IPS-18c (cell line): Measurements from ENCODE around the gene SH3BGR.
"Not testable (repeated sequence)": the region's sequence is repeated elsewhere in the genome, so short reads cannot be mapped to it uniquely, and the experiment has no call there.

Experiments
- H3K4me3 ChIP-seq: 2 replicates; pipeline ENCODE4 v1.7.0; 2013; ENCODE audit warnings: low read depth, mild to moderate bottlenecking, low read length, moderate library complexity; ENCODE audit not compliant: insufficient read depth
- H3K9me3 ChIP-seq: one replicate; pipeline ENCODE4 v1.6.1; 2013; ENCODE audit warnings: mild to moderate bottlenecking, low read length, moderate library complexity; ENCODE audit not compliant: control insufficient read depth, insufficient read depth

SH3BGR gene

DNA sequence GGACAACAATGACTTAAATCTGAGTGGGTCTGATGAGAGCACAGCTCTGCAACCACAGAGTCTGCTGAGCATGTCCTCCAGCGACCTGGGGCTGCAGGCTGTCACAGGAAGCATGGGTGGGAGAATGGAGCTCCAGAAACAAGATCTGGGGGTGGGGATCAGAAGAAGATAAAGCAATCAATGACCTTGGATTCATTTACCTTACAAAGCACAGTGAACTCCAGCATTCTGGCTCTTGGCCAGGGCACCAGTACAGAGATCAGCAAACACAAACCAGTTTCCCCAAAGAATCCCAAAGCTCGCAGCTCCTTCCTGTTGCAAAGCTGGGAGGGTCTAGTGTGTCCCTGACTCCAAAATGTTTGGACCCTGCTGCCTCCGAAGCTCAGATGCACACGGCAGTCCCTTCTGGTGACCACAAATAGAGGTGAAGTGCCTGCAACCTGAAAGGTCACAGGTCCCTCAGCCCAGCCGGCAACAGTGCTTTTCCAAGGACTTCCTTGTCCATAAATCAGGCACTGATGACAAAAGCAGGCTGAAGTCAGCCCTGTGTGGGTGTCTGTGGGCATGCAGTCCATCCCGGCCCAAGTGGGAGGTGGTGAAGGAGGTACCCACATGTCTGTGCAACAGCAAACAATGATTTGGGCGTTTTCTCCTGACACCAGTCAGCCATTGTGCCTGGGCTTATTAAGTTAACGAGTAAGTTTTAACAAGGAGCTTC, 76.1 kb downstream of the SH3BGR start:
- Histone ChIP-seq H3K9me3 (no peaks in the 10 kb centered on the region), H3K4me3 (no peak overlapping the region)

DNA sequence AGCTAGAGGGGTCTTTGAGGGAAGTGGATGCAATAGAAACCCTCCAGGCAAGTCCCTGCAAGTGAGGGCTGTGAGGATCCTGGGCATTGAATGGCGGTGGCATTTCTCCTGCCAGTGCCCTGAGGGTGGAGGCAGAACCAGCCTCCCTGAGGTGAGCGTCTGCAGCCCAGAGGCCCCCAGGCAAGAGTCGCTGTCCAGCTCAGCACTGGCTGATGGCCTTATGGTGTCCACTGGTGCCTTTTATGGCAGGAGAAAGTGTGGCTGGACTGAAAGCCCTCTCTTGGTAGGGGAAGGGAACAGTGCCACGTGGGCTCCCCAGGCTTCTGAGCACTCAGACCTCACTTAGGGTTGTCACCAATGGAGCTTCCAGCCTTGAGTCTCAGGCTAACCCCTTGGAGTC, 77.3 kb downstream of the SH3BGR start:
- no peaks in the 10 kb centered on the region for H3K9me3 ChIP-seq
- no peak overlapping the region for H3K4me3 ChIP-seq

GRCh38 chr21:39531064-39531463, 79.3 kb downstream of the SH3BGR start:
- Histone ChIP-seq H3K4me3 (no peak overlapping the region), H3K9me3 (no peaks in the 10 kb centered on the region)

DNA sequence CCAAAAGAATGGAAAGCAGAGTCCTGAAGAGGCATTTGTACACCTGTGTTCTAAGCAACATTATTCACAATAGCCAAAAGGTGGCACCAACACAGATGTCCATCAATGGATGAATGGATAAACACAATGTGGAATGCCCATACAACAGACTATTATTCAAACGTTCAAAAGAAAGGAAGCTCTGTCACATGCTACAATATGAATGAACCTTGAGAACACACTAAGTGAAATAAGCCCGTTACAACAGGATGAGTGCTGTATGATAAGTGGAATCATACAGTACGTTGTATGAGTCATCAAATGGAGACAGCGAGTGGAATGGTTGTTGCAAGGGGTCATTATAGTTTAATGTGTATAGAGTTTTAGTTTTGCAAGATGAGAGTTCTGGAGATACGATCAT, 80.1 kb downstream of the SH3BGR start:
- no peaks in the 10 kb centered on the region for H3K9me3 ChIP-seq
- no peak overlapping the region for H3K4me3 ChIP-seq

DNA sequence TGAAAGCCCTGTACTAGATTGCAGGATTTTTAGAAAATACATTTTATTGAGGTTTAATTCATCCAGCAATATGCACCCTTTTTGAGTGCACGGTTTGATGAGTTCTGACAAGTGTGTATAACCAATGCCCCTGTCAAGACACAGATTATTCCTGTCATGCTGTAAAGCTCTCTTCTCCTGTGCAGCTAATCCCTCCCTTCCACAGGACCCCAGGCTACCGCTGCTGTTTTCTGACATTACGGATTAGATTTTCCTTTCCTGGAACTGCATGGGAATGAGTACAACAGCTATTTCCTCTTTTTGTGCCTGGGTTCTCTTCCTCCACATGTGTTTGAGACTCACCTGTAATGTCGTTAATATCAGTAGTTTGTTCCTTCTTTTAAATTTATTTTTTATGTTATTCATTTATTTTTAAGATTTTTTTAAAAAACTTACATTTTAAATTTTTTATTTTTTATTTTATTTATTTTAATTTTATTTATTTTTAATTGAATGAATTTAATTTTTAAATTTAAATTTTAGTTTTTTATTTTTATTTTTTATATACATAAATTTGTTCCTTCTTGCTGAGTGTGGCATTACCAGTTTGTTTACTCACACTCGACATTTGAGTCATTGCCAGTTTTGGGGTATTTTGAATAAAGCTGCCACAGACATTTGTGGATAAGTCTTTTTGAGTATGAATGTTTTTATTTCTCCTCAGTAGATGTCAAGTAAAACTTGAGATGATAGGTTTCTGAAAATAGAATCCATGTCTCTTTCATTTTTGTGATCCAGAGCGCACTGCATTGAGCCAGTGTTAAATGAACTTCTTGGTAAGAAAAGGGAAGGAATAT, 82.0 kb downstream of the SH3BGR start:
- peaks cover 5% of the 10 kb centered on the region for H3K9me3 ChIP-seq
- H3K4me3 ChIP-seq, result no peak overlapping the region

GRCh38 chr21:39535646-39536437, 84.1 kb downstream of the SH3BGR start:
- H3K4me3 ChIP-seq, result no peak overlapping the region
- H3K9me3 ChIP-seq, result peaks cover 6% of the 10 kb centered on the region

- Histone ChIP-seq H3K9me3 (peaks cover 6% of the 10 kb centered on the region), H3K4me3 (no peak overlapping the region)
Measured at GRCh38 chr21:39536835-39537234, 85.1 kb downstream of the SH3BGR start.

DNA sequence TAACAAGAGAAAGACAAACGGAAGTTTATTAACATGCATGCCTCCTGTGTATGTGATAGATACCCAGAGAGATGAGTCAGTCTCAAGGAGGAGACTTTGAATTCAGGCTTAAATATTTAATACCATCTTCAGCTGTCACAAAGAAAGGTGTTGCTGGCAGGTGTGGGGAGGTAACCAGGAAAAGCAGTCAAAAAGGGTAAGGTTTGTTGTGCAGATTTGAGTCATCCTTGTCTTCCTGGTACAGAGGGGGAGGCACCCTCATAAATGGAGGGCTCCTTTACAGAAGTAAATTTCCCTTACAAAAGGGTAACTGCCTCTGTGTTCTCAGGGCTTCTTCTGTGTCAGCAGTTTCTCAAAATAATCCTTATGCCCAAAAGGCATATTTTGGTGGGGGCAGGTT, 85.8 kb downstream of the SH3BGR start:
- no peak overlapping the region for H3K4me3 ChIP-seq

DNA sequence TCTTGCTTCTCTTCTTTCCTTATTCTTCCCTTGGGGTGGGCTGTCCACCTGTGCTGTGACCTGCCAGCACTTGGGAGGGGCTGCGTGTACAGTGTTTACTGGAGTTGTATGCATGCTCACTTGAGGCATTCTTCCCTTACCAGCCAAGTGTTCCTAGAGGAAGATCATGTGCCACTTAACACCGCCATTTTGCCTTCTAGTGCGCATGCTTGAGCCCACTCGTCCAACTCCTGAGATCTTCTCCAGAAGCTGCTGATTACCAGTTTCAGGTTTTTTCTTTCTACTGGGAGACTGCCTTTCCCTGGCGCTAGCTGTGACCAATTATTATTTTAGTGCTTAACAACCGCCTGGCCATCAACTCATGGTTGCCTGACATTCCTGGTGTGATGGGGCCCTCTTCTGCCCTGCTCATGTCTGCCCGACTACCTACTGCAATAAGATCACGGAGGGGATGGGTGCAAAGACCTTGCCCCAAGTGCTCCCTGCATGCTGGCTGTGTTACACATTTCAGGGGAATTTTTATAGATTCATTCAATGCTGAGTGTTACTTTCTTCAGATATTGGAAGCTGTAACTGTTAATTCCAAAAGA, 86.8 kb downstream of the SH3BGR start:
- Histone ChIP-seq H3K9me3 (peaks cover 6% of the 10 kb centered on the region), H3K4me3 (no peak overlapping the region)

More for the DNA sequence above, 85.8 kb downstream of the SH3BGR start:
- peaks cover 6% of the 10 kb centered on the region for H3K9me3 ChIP-seq

DNA sequence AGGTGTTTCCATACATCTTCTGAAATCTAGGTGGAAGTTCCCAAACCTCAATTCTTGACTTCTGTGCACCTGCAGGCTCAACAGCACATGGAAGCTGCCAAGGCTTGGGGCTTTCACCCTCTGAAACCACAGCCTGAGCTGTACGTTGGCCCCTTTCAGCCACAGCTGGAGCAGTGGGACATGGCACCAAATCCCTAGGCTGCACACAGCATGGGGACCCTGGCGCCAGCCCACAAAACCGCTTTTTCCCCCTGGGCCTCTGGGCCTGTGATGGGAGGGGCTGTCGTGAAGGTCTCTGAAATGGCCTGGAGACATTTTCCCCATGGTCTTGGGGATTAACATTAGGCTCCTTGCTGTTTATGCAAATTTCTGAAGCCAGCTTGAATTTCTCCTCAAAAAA, 88.6 kb downstream of the SH3BGR start:
- not testable (repeated sequence) for H3K9me3 ChIP-seq, H3K4me3 ChIP-seq

DNA sequence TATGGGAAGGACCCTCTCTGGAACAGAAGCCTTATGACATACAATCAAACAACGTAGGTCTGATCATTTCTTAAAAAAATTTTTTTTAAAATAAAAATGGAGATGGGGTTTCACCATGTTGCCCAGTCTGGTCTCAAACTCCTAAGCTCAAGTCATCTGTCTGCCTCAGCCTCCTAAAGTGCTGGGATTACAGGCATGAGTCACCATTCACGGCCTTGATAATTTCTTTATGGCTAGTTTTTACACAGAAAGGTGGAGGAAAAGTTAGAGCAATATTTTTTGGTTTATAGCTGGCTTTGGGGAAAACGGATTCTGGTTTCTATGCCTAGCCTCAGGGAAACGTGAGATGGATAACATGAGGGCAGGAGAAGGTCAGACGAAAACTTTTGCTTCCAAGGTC, 91.0 kb downstream of the SH3BGR start:
- H3K9me3 ChIP-seq, result peaks cover 6% of the 10 kb centered on the region
- no peak overlapping the region for H3K4me3 ChIP-seq

- Histone ChIP-seq H3K9me3 (peaks cover 2% of the 10 kb centered on the region), H3K4me3 (no peak overlapping the region)
Measured at GRCh38 chr21:39546522-39546921, 94.8 kb downstream of the SH3BGR start.

- no peak overlapping the region for H3K4me3 ChIP-seq
Measured at GRCh38 chr21:39552856-39553255, 101.1 kb downstream of the SH3BGR start.

DNA sequence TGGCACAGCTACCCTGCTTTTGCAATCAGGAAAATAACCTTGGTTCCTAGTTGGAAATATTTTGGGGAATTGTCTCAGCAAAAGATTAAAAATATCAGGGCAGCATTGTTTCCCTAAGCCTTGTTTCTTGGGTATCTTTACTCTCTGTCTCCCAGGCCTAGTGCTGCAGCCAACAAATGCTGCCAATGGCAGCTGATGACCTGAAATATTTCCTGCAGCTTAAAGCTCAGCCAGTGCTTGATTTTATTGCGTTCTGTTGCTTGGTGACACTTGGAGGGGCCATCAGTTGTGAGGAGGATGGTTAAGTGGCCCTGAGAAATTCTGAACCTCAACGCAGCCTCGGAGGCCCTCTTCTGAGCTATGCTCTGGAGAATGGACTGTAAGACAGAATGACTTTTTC, 101.6 kb downstream of the SH3BGR start:
- peaks cover 5% of the 10 kb centered on the region for H3K9me3 ChIP-seq
- no peak overlapping the region for H3K4me3 ChIP-seq

More at GRCh38 chr21:39552856-39553255, 101.1 kb downstream of the SH3BGR start:
- peaks cover 5% of the 10 kb centered on the region for H3K9me3 ChIP-seq

GRCh38 chr21:39555911-39556590, 104.3 kb downstream of the SH3BGR start:
- H3K4me3 ChIP-seq, result no peak overlapping the region

GRCh38 chr21:39559511-39559910, 107.7 kb downstream of the SH3BGR start:
- H3K4me3 ChIP-seq, result no peak overlapping the region
- no peaks in the 10 kb centered on the region for H3K9me3 ChIP-seq

More at GRCh38 chr21:39555911-39556590, 104.3 kb downstream of the SH3BGR start:
- peaks cover 5% of the 10 kb centered on the region for H3K9me3 ChIP-seq

DNA sequence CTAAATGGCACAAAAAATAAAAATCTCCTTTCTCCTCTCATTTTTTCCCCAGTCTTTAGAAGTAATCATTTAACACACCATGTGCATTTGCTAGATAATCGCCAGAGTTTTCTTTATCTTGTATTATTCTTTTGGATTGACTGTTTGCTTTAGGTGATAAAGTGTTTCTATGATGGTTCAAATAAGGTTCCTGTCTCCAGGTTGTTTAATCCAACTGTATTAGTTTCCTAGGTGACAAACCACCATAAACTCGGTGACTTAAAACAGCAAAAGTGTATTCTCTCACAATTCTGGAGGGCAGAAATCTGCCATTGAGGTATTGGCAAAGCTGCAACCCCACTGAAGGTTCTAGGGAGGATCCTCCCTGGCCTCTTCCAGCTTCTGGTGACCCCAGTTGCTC, 109.4 kb downstream of the SH3BGR start:
- Histone ChIP-seq H3K4me3 (no peak overlapping the region), H3K9me3 (no peaks in the 10 kb centered on the region)
